Stomach smooth muscle (tissue), 2 donors: ENCODE measurements around the gene CDC73.

ENCODE experiments used
- H3K27ac ChIP-seq: one replicate; pipeline ENCODE4 v1.7.0; 2013; ENCODE audit warnings: mild to moderate bottlenecking, low read length, inconsistent platforms
- H3K27me3 ChIP-seq, 2 donors: one replicate each; pipeline ENCODE4 v1.7.0; 2013; ENCODE audit warnings: low read length in 2 of 2; ENCODE audit not compliant: insufficient read depth in 2 of 2, control insufficient read depth in 1 of 2
- H3K36me3 ChIP-seq, 2 donors: one replicate each; pipeline ENCODE4 v1.7.0; 2013; ENCODE audit warnings: low read length in 2 of 2; ENCODE audit not compliant: control insufficient read depth in 2 of 2, insufficient read depth in 2 of 2
- H3K4me1 ChIP-seq: one replicate; pipeline ENCODE4 v1.7.0; 2013; ENCODE audit warnings: low read length; ENCODE audit not compliant: control insufficient read depth, insufficient read depth
- H3K4me3 ChIP-seq, 2 donors: one replicate each; pipeline ENCODE4 v1.7.0; 2013; ENCODE audit warnings: low read length in 2 of 2
- H3K9ac ChIP-seq, 2 donors: one replicate each; pipeline ENCODE4 v1.7.0; 2013; ENCODE audit warnings: low read length in 2 of 2, mild to moderate bottlenecking in 1 of 2
- H3K9me3 ChIP-seq, 2 donors: one replicate each; pipeline ENCODE4 v1.7.0; 2013; ENCODE audit warnings: low read length in 2 of 2; ENCODE audit not compliant: control insufficient read depth in 2 of 2
- donor health status: healthy.
- donor health status: Pancreatic carcinoma.

CDC73 gene

GRCh38 chr1:193140254-193140653, 18.4 kb downstream of the CDC73 start:
- H3K36me3 ChIP-seq = peaks cover 14 to 19% of the 10 kb centered on the region in 2 donors

GRCh38 chr1:193141804-193142203, 20.0 kb downstream of the CDC73 start:
- H3K4me1 ChIP-seq = no peaks in the 10 kb centered on the region
- no peak overlapping the region for H3K4me3 ChIP-seq
- no peaks in the 10 kb centered on the region for H3K9me3 ChIP-seq
- H3K27ac ChIP-seq = no peak overlapping the region
- no peak overlapping the region for H3K9ac ChIP-seq
- H3K36me3 ChIP-seq = peaks cover 14 to 19% of the 10 kb centered on the region in 2 donors
- no peaks in the 10 kb centered on the region for H3K27me3 ChIP-seq

More at GRCh38 chr1:193140254-193140653, 18.4 kb downstream of the CDC73 start:
- H3K4me3 ChIP-seq = no peak overlapping the region
- H3K27ac ChIP-seq = no peak overlapping the region
- H3K9me3 ChIP-seq = no peaks in the 10 kb centered on the region
- no peaks in the 10 kb centered on the region for H3K27me3 ChIP-seq
- no peaks in the 10 kb centered on the region for H3K4me1 ChIP-seq
- H3K9ac ChIP-seq = no peak overlapping the region

GRCh38 chr1:193142409-193142808, 20.6 kb downstream of the CDC73 start:
- Histone ChIP-seq H3K9me3 (no peaks in the 10 kb centered on the region), H3K27ac (no peak overlapping the region), H3K4me3 (no peak overlapping the region), H3K9ac (no peak overlapping the region), H3K27me3 (no peaks in the 10 kb centered on the region), H3K36me3 (peaks cover 14 to 19% of the 10 kb centered on the region in 2 donors), H3K4me1 (no peaks in the 10 kb centered on the region)

DNA sequence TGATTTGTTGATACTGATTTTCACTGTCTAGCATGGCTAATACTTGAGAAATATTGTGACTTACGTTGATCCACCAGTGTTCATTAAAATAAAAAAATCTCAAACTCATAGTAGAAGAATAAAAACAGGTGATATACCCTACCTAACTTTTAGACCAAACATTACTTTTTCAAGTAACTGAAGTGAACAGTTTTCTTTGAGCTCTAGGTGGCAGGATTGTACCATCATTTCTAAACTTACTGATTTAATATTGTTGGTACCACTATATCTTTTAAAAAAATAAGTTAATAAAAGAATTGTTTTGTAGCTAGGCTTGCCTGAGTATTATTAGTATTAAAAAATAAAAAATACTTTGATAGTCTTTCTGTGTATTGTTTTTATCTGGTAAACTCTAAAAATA, 21.5 kb downstream of the CDC73 start:
- no peak overlapping the region for H3K9ac ChIP-seq
- no peak overlapping the region for H3K27ac ChIP-seq
- no peaks in the 10 kb centered on the region for H3K27me3 ChIP-seq
- peaks cover 12 to 24% of the 10 kb centered on the region in 2 donors for H3K36me3 ChIP-seq
- no peaks in the 10 kb centered on the region for H3K4me1 ChIP-seq
- no peak overlapping the region for H3K4me3 ChIP-seq
- H3K9me3 ChIP-seq = no peaks in the 10 kb centered on the region

GRCh38 chr1:193144361-193144938, 22.6 kb downstream of the CDC73 start:
- Histone ChIP-seq H3K27me3 (no peaks in the 10 kb centered on the region), H3K36me3 (peaks cover 16 to 20% of the 10 kb centered on the region in 2 donors), H3K9ac (no peak overlapping the region), H3K4me1 (no peaks in the 10 kb centered on the region), H3K9me3 (no peaks in the 10 kb centered on the region), H3K4me3 (no peak overlapping the region), H3K27ac (no peak overlapping the region)

DNA sequence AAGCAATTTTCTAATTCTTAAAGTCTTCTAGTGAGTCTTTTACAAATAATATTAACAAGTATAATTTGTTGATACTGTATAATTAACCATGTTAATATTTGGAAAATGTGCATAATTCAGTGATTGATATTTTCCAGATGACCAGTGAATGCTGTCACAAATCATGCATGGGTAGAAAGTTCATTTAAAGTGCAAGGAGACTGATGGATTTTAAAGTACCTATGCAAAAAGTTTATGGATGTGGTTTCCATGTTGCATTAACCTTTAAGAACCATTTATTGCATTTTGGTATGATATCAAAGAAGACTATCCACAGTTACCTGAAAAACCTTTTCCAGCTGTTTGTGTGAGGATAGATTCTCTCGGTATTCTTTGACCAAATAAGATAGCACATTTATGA, 23.2 kb downstream of the CDC73 start:
- no peak overlapping the region for H3K4me3 ChIP-seq
- H3K4me1 ChIP-seq = no peaks in the 10 kb centered on the region
- H3K36me3 ChIP-seq = peaks cover 14 to 16% of the 10 kb centered on the region in 2 donors
- no peak overlapping the region for H3K9ac ChIP-seq
- no peaks in the 10 kb centered on the region for H3K9me3 ChIP-seq
- no peaks in the 10 kb centered on the region for H3K27me3 ChIP-seq
- H3K27ac ChIP-seq = no peak overlapping the region

- no peak overlapping the region for H3K27ac ChIP-seq
- H3K4me3 ChIP-seq = no peak overlapping the region
- H3K36me3 ChIP-seq = peaks cover 2% of the 10 kb centered on the region in 2 donors
- H3K9ac ChIP-seq = no peak overlapping the region
- no peaks in the 10 kb centered on the region for H3K27me3 ChIP-seq
- H3K9me3 ChIP-seq = no peaks in the 10 kb centered on the region
- no peaks in the 10 kb centered on the region for H3K4me1 ChIP-seq
Observed at GRCh38 chr1:193156117-193156821, 34.4 kb downstream of the CDC73 start.

DNA sequence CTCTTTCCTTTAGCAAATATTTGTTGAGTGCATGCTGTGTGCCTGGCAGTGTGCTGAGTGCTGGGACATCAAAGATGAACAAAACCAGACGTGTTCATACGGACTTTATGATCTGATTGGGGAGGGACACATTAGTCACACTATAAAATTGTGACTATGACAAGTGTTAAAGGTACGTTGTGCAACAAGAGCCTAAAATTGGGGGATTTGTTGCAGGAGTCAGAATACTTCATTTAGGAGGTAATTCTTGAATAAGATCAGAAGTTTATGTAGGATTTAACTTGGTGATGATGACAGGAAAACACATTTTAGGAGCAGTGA, 35.0 kb downstream of the CDC73 start:
- no peak overlapping the region for H3K4me3 ChIP-seq
- no peaks in the 10 kb centered on the region for H3K36me3 ChIP-seq
- no peaks in the 10 kb centered on the region for H3K9me3 ChIP-seq
- no peak overlapping the region for H3K27ac ChIP-seq
- H3K4me1 ChIP-seq = no peaks in the 10 kb centered on the region
- H3K9ac ChIP-seq = no peak overlapping the region
- H3K27me3 ChIP-seq = no peaks in the 10 kb centered on the region

DNA sequence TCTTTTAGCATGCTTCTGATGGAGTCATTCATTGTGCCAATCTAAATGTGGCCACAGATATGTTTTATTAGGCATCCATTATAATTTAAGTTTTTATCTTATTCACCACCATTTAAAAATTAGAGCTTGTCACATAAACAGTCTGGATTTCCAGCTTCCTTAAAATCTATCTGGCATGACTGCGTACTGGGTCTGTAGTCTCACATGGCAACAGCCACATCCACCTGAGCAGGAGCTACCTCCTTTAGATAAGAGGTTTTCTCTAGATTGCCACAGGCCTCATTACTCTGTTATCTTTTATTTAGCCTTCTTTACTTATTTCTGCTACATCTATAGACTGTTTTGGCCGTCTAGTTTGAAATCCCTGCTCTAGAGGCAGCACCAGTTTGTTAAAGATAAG, 35.5 kb downstream of the CDC73 start:
- Histone ChIP-seq H3K27me3 (no peaks in the 10 kb centered on the region), H3K4me1 (no peaks in the 10 kb centered on the region), H3K9ac (no peak overlapping the region), H3K9me3 (no peaks in the 10 kb centered on the region), H3K27ac (no peak overlapping the region), H3K36me3 (no peaks in the 10 kb centered on the region), H3K4me3 (no peak overlapping the region)

DNA sequence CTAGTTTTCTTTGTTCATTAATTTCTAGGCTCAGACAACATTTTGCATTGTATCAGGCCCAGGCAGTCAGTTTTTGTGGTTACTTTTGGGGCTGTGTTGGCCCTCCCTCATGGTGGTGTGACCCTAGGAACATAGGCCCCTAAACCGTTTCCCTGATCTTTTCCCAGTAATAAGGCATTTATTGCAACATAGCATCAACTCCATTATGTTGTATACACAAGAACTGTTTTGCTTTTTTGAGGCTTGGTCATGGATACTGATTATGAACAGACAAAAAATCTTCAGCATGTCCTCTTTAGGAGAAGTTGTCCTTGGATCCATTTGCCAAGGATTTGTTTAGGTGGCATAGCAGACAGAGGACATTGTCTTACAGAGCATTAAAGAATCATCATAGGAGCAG, 54.3 kb downstream of the CDC73 start:
- Histone ChIP-seq H3K4me3 (no peak overlapping the region), H3K27ac (no peak overlapping the region), H3K9ac (no peak overlapping the region), H3K27me3 (no peaks in the 10 kb centered on the region), H3K4me1 (no peaks in the 10 kb centered on the region), H3K36me3 (no peaks in the 10 kb centered on the region), H3K9me3 (no peaks in the 10 kb centered on the region)

GRCh38 chr1:193176788-193177187, 55.0 kb downstream of the CDC73 start:
- Histone ChIP-seq H3K27me3 (no peaks in the 10 kb centered on the region), H3K36me3 (no peaks in the 10 kb centered on the region), H3K4me1 (no peaks in the 10 kb centered on the region), H3K9ac (no peak overlapping the region), H3K27ac (no peak overlapping the region), H3K9me3 (no peaks in the 10 kb centered on the region), H3K4me3 (no peak overlapping the region)
